Measurements from ENCODE around the gene CARMIL3. TPM values are rescaled to one million over a fixed set of nuclear protein-coding genes. Genes with fewer than 3 reads are reported as not detected.
"Not testable (repeated sequence)": the region's sequence is repeated elsewhere in the genome, so short reads cannot be mapped to it uniquely, and the experiment has no call there.

Gene CARMIL3
- total RNA-seq (2014; rRNA removed; shearing (Covaris generic)) = 9.7 and 11.8 TPM in 2 replicates
- polyA plus RNA-seq (2016; fragmentation: Nextera tagmentation; extraction: Ambion mirVana) = 3.7 and 3.8 TPM in 2 replicates
- long read RNA-seq = 0 reads

- Mint-ChIP-seq H3K9me3 (no peaks in the 10 kb centered on the region), H3K36me3 (ENCODE audit: low read depth) (peaks cover 12% of the 10 kb centered on the region; the same call in 2 of the 3 replicates), H3K27me3 (ENCODE audit: insufficient read depth, low read depth, poor library complexity) (peaks cover 17% of the 10 kb centered on the region), H3K27ac (peak within 1 kb of the TSS; percentile 69), H3K4me1 (peaks cover 22% of the 10 kb centered on the region), H3K4me3 (peak within 1 kb of the TSS; percentile 81)
- Histone ChIP-seq H3K9me2 (ENCODE audit: insufficient read depth) (no peaks in the 10 kb centered on the region), H3K36me3 (ENCODE audit: insufficient read depth) (no peaks in the 10 kb centered on the region), H4K20me1 (replicated peaks; ENCODE audit: insufficient read depth) (no peaks in the 10 kb centered on the region), H3K4me1 (ENCODE audit: insufficient read depth) (peaks cover 9% of the 10 kb centered on the region; the same call in 1 of the 2 replicates), H3K27me3 (ENCODE audit: insufficient read depth) (no peaks in the 10 kb centered on the region), H3F3A (replicated peaks; ENCODE audit: low read depth) (0 out of 2 replicates have a peak, but pooled peaks cover 4% of the 10 kb centered on the region), H3K79me2 (replicated peaks; ENCODE audit: insufficient read depth) (no peaks in the 10 kb centered on the region), H3K27ac (ENCODE audit: low read depth) (0 out of 2 replicates have a peak within 1 kb of the TSS, but pooled peaks have one; percentile 19), H2AFZ (peak within 1 kb of the TSS; percentile 91), H3K4me2 (peak within 1 kb of the TSS; percentile 97), H3K4me3 (peak within 1 kb of the TSS; percentile 92)
- ATAC-seq = peak; percentile 86
- peak; percentile 90 for DNase-seq (ENCODE audit: low spot score)
- TF ChIP-seq REST (IDR thresholded peaks at IDR 0.05; ENCODE audit: unreplicated experiment) (peak; percentile 90), ZNF331 (CRISPR knock-in tag; IDR thresholded peaks at IDR 0.05; ENCODE audit: low read depth) (no peak), POLR2AphosphoS5 (IDR thresholded peaks at IDR 0.05; ENCODE audit: low read depth) (0 out of 2 replicates have a peak, but pooled peaks have one; percentile 10)
Measured at GRCh38 chr14:24051789-24052655, at the start of gene CARMIL3. Gene CARMIL3, plus strand, starts transcription at chr14:24052009. Its CDS starts 145 bp downstream, at chr14:24052154.

- not testable (repeated sequence) for H3K79me2 ChIP-seq (replicated peaks; ENCODE audit: insufficient read depth); H2AFZ ChIP-seq; DNase-seq (ENCODE audit: low spot score); H3K4me1 ChIP-seq (ENCODE audit: insufficient read depth); H3K9me3 Mint-ChIP-seq; H3K27me3 ChIP-seq (ENCODE audit: insufficient read depth); H3K9me2 ChIP-seq (ENCODE audit: insufficient read depth); H3K4me1 Mint-ChIP-seq; H4K20me1 ChIP-seq (replicated peaks; ENCODE audit: insufficient read depth); H3F3A ChIP-seq (replicated peaks; ENCODE audit: low read depth); H3K27me3 Mint-ChIP-seq (ENCODE audit: insufficient read depth, low read depth, poor library complexity); H3K27ac ChIP-seq (ENCODE audit: low read depth); H3K36me3 ChIP-seq (ENCODE audit: insufficient read depth); H3K36me3 Mint-ChIP-seq (ENCODE audit: low read depth); H3K27ac Mint-ChIP-seq
- peak overlapping the region; percentile 40; the same call in 1 of the 3 replicates for H3K4me3 Mint-ChIP-seq
- Histone ChIP-seq H3K4me2 (peak overlapping the region; percentile 68; the same call in 1 of the 2 replicates), H3K4me3 (peak overlapping the region; percentile 50)
- ATAC-seq = peak; percentile 62
Measured at GRCh38 chr14:24006471-24006816, 45.4 kb upstream of the CARMIL3 start.

- ATAC-seq (peak; percentile 90), DNase-seq (ENCODE audit: low spot score) (peak; percentile 40)
- not testable (repeated sequence) for H3K79me2 ChIP-seq (replicated peaks; ENCODE audit: insufficient read depth); H3K9me3 Mint-ChIP-seq; H3K4me1 ChIP-seq (ENCODE audit: insufficient read depth); H3K27me3 ChIP-seq (ENCODE audit: insufficient read depth); H4K20me1 ChIP-seq (replicated peaks; ENCODE audit: insufficient read depth); H3K27ac Mint-ChIP-seq; H2AFZ ChIP-seq; H3K36me3 Mint-ChIP-seq (ENCODE audit: low read depth); H3K27ac ChIP-seq (ENCODE audit: low read depth); H3K4me1 Mint-ChIP-seq; H3K27me3 Mint-ChIP-seq (ENCODE audit: insufficient read depth, low read depth, poor library complexity); H3K9me2 ChIP-seq (ENCODE audit: insufficient read depth); H3K36me3 ChIP-seq (ENCODE audit: insufficient read depth); H3F3A ChIP-seq (replicated peaks; ENCODE audit: low read depth)
- peak overlapping the region; percentile 68; the same call in 1 of the 2 replicates for H3K4me2 ChIP-seq
- peak overlapping the region; percentile 50 for H3K4me3 ChIP-seq
- peak overlapping the region; percentile 40; the same call in 2 of the 3 replicates for H3K4me3 Mint-ChIP-seq
Measured at GRCh38 chr14:24006817-24007652, 44.8 kb upstream of the CARMIL3 start.
